HL-60/S4 treated with retinoic acid at 250 ng/mL for 4 days and 3 days (cell line): ENCODE data around the gene ABCG1.

Experiments used
- in situ Hi-C: fragments of 300-500 bp; cut with MboI; formaldehyde crosslinking; loops from 2 replicates; pipeline ENCODE4 v1.7.0; 2022; ENCODE audit warnings: low sequenced_read_pairs

ABCG1 gene

GRCh38 chr21:42191696-42192595 lies 27.0 kb upstream of the ABCG1 start:
- in situ Hi-C loops: no loop called here

DNA sequence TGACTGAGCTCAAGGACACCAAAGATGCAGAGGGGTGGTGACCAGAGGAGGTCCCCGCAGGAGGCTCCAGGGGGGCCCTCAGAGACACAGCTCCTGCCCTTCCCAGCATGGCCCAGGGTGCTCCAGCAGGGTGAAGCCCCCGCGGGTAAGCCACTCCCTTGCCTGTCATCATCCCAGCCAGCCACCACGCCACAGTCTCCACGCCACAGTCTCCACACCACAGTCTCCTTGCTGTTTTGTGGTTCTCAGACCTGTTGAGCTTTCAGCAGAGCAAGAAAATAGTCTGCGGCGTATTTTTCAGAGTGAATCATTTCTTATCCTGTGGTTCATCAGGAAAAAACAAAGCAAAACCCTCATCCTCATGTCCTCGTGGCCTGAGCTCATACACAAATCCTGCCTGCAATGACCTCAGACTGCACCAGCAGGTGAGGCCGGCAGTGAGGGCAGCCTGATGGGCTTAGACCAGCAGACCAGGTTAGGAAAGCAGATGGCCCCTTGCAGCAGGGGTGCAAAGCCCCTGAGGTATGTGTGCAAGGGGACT lies 25.7 kb upstream of the ABCG1 start:
- in situ Hi-C loops: no loop called here

GRCh38 chr21:42193721-42194120 lies 25.2 kb upstream of the ABCG1 start:
- in situ Hi-C loops: no loop called here

GRCh38 chr21:42194863-42195262 lies 24.1 kb upstream of the ABCG1 start:
- in situ Hi-C loops: no loop called here

DNA sequence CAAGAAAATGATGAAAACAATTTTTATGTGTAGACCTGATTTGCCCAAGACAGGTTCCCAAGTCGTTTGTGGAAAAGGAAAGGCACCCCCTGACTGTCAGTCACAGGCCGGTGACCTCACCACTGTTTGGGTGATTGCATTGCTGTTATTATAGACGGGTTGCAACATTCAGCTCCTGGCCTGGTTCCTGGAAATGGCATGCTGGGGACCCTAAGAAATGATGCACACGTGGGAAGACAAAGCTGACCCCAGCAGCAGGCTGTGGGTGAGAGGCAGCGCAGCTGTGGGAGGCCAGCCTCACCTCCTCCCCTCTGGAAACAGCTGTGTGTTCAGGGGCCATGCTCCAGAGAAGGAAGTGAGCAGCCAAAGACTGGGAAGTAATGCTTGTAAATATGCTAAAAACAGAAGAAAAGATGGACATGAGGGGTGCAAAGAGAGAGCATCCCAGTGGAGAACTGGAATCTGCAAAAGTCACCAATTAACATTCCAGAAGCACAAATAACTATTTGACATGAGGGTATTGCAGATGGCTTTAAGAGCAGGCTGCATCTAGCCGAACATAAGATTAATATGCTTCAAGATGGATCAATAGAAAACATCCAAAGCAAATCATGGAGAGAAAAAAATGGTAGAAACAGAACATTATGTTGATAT lies 23.4 kb upstream of the ABCG1 start:
- in situ Hi-C loops: no loop called here

DNA sequence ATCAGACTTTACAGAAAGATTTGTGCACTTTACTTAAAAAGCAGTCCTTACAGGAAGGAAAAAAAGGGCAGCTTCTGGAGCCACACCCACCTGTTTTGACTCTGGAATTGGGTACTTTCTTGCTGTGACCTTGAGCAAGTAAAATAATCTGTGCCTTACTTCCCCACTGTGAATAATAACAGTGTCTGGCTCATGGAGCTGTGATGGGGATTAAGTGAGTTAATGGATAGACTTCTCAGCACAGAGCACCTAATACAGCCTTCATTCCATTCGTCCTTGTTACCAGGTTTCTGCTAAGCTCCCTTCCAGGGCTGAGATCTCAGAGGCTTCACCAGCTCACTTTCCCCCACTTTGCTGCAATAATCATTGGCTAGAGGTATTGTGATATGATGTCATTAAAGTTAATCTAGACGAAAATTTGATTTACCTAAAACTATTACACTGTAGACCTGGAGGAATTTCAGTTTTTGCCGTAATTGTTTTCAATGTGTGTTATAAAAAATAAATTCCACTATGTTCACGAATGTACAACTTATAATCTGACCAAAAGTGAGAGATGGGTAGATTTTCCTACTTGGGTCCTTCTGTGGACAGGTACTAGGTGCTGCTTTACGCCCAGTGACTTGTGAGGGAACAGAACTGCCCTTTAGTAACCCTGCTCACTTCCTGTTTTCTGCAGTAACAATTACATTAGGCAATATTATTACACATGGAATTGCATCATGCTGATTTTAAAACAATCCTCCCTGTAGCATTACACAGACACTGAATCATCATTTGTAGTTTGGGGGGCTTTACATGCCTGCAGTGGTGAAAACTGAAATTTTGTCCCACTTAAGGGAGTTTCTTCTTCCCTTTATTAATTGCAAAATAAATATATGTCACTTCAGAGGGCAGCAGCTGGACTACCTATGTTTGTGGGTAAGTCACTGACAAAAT lies 19.7 kb upstream of the ABCG1 start:
- in situ Hi-C loops: no loop called here

- in situ Hi-C loops: no loop called here
Measured at GRCh38 chr21:42199868-42200463, 19.0 kb upstream of the ABCG1 start.

- in situ Hi-C loops: no loop called here
Measured at GRCh38 chr21:42200906-42201614, 17.9 kb upstream of the ABCG1 start.

- in situ Hi-C loops: no loop called here
Measured at GRCh38 chr21:42201615-42202161, 17.3 kb upstream of the ABCG1 start.

GRCh38 chr21:42202321-42202720 lies 16.6 kb upstream of the ABCG1 start:
- in situ Hi-C loops: no loop called here

- in situ Hi-C loops: no loop called here
Measured at GRCh38 chr21:42203321-42203720, 15.6 kb upstream of the ABCG1 start.

DNA sequence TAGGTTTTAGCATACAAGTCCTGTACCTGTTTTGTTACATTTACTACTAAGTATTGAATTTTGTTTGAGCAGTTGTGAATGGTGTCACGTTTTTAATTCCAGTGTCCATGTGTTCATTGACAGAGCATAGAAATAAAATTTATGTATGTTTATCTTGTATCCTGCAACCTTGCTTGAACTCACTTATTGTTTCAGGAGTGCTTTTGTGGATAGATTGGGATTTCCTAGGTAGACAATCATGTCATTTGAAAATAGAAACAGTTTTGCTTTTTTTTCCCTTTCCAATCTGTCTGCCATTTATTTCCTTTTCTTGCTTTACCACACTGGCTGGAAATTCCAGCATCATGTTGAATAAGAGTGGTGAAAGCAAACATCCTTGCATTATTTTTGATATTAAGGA lies 15.0 kb upstream of the ABCG1 start:
- in situ Hi-C loops: no loop called here

DNA sequence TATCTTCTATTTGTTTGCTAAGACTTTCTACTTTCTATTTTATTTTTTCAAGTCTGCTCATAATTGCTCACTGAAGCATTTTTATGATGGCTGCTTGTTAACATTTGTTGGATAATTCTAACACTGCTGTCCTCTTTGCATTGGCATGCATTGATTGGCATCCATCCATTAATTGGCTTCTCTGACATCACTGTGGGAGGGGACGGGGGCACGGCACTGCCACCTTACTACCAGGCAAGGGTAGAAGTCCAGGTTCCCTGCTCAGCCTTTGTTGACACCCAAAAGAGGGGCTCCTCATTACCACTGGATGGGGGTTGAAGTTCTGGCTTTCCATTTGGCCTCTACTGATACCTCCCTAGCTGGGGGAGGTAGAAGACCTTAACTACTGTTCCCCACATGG lies 11.5 kb upstream of the ABCG1 start:
- in situ Hi-C loops: no loop called here

DNA sequence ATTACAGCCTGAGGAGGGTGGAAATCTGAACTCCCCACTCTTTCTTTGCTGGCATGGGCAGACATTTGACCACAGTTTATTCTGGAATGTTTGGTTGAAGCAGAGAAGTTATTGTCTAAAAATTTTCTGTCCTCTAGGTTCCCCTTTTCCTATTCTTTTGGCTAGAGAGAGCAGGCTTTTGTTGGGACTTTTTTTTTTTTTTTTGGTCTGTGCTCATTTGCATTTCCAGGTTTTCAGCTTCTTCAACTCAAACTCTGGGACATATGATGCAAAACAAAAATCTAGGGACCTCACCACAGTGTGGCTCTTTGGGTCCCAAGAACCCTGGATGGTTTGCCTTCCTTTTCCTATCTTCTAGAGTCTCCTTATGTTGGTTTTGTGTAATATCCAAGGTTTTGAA lies 10.9 kb upstream of the ABCG1 start:
- in situ Hi-C loops: no loop called here

- in situ Hi-C loops: no loop called here
Measured at GRCh38 chr21:42208801-42209490, 10.0 kb upstream of the ABCG1 start.

GRCh38 chr21:42209801-42210479 lies 9.0 kb upstream of the ABCG1 start:
- in situ Hi-C loops: no loop called here

DNA sequence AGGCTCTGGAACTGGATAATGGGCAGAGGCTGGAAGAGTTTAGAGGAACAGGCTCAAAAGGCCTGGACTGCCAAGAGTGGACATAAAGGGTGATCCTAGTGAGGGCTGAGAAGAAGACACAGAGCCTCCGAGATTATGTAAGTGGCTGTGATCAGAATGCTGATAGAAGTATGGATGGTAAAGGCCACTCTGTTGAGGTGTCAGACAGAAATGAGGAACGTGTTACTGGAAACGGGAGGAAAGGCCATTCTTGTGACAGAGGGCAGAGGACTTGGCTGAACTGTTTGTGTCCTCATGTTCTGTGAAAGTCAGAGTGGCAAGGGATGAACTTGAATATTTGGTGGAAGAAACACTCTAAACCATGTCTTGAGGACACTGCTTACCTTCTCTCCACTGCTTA lies 6.7 kb upstream of the ABCG1 start:
- in situ Hi-C loops: no loop called here

GRCh38 chr21:42213082-42213774 lies 5.7 kb upstream of the ABCG1 start:
- in situ Hi-C loops: no loop called here
